Mesothelial cell of epicardium (in vitro differentiated cells): ENCODE measurements around the gene ZC3H7B. TPM values are rescaled to one million over a fixed set of nuclear protein-coding genes. Genes with fewer than 3 reads are reported as not detected.

ENCODE experiments used
- DNase-seq, 2 experiments: peaks; one replicate each; pipeline ENCODE4 v3.0.0; 2021; ENCODE audit warnings: low spot score in 2 of 2; ENCODE audit not compliant: unreplicated experiment in 2 of 2
- H3K27ac Mint-ChIP-seq: 2 replicates; pipeline ENCODE4 v1.8.0; 2021; ENCODE audit warnings: mixed read lengths
- H3K27me3 Mint-ChIP-seq: 2 replicates; pipeline ENCODE4 v1.8.0; 2021; ENCODE audit warnings: low read depth, mixed read lengths
- H3K36me3 Mint-ChIP-seq: 2 replicates; pipeline ENCODE4 v1.8.0; 2021; ENCODE audit warnings: mixed read lengths
- H3K4me1 Mint-ChIP-seq: 2 replicates; pipeline ENCODE4 v1.8.0; 2021; ENCODE audit warnings: mixed read lengths
- H3K4me3 Mint-ChIP-seq: 2 replicates; pipeline ENCODE4 v1.8.0; 2021; ENCODE audit warnings: mild to moderate bottlenecking, moderate library complexity, mixed read lengths
- H3K9me3 Mint-ChIP-seq: 2 replicates; pipeline ENCODE4 v1.8.0; 2021; ENCODE audit warnings: mixed read lengths
- CTCF ChIP-seq: fragments of 200-600 bp; sonication (generic); IDR thresholded peaks from one replicate; pipeline ENCODE4 v1.5.0; 2021; ENCODE audit warnings: antibody characterized with exemption; ENCODE audit not compliant: unreplicated experiment
- total RNA-seq: library from RNA; stranded (reverse); gene quantifications from 3 replicates; pipeline ENCODE4 v1.2.1, GENCODE V29; 2021

Gene ZC3H7B
- total RNA-seq, 1 donor from 2014 or later, result 85.5 TPM

GRCh38 chr22:41369837-41370236, 68.5 kb downstream of the ZC3H7B start:
- peaks cover 4% of the 10 kb centered on the region for H3K27me3 Mint-ChIP-seq
- no peak overlapping the region for H3K27ac Mint-ChIP-seq

GRCh38 chr22:41377846-41378245, 76.5 kb downstream of the ZC3H7B start:
- Mint-ChIP-seq H3K4me1 (peaks cover 14% of the 10 kb centered on the region), H3K27ac (no peak overlapping the region), H3K9me3 (no peaks in the 10 kb centered on the region), H3K27me3 (no peaks in the 10 kb centered on the region), H3K36me3 (no peaks in the 10 kb centered on the region), H3K4me3 (no peak overlapping the region)
- TF ChIP-seq CTCF, result no peak
- no peak for DNase-seq

More at GRCh38 chr22:41369837-41370236, 68.5 kb downstream of the ZC3H7B start:
- DNase-seq, result no peak
- TF ChIP-seq CTCF, result no peak
- peaks cover 23% of the 10 kb centered on the region for H3K4me1 Mint-ChIP-seq
- H3K4me3 Mint-ChIP-seq, result no peak overlapping the region
- no peaks in the 10 kb centered on the region for H3K36me3 Mint-ChIP-seq
- H3K9me3 Mint-ChIP-seq, result no peaks in the 10 kb centered on the region

GRCh38 chr22:41380993-41381328, 79.6 kb downstream of the ZC3H7B start:
- H3K27me3 Mint-ChIP-seq, result no peaks in the 10 kb centered on the region
- H3K4me3 Mint-ChIP-seq, result peak overlapping the region; percentile 77
- H3K27ac Mint-ChIP-seq, result peak overlapping the region; percentile 99
- DNase-seq, result no peak
- no peak for TF ChIP-seq CTCF
- peaks cover 26% of the 10 kb centered on the region for H3K4me1 Mint-ChIP-seq
- H3K9me3 Mint-ChIP-seq, result no peaks in the 10 kb centered on the region
- no peaks in the 10 kb centered on the region for H3K36me3 Mint-ChIP-seq

GRCh38 chr22:41381329-41382097, 80.2 kb downstream of the ZC3H7B start, which contains the start of gene TEF:
TSS of gene TEF (plus strand) at chr22:41381942. CDS start at chr22:41382045, 103 bp downstream.
- H3K4me1 Mint-ChIP-seq, result peaks cover 26% of the 10 kb centered on the region
- H3K27ac Mint-ChIP-seq, result peak within 1 kb of the TSS; percentile 99
- no peaks in the 10 kb centered on the region for H3K27me3 Mint-ChIP-seq
- DNase-seq, result peak; percentile 98 to 99
- TF ChIP-seq CTCF, result no peak
- H3K4me3 Mint-ChIP-seq, result peak within 1 kb of the TSS; percentile 77
- no peaks in the 10 kb centered on the region for H3K36me3 Mint-ChIP-seq
- H3K9me3 Mint-ChIP-seq, result no peaks in the 10 kb centered on the region

GRCh38 chr22:41382098-41382578, 80.8 kb downstream of the ZC3H7B start:
- Mint-ChIP-seq H3K36me3 (no peaks in the 10 kb centered on the region), H3K9me3 (no peaks in the 10 kb centered on the region), H3K27me3 (no peaks in the 10 kb centered on the region), H3K4me1 (peaks cover 26% of the 10 kb centered on the region), H3K4me3 (peak overlapping the region; percentile 77), H3K27ac (peak overlapping the region; percentile 30)
- DNase-seq, result peak in 1 of 2 experiments; percentile 64
- TF ChIP-seq CTCF, result no peak
